Right renal pelvis (tissue), 4 donors: ENCODE measurements around the gene FARP2. TPM values are rescaled to one million over a fixed set of nuclear protein-coding genes. Genes with fewer than 3 reads are reported as not detected.
A peak's percentile ranks its signal among the peaks of the same experiment; 100 is the strongest.
"Not testable (repeated sequence)": the region's sequence is repeated elsewhere in the genome, so short reads cannot be mapped to it uniquely, and the experiment has no call there.

ENCODE experiments used
- DNase-seq, 4 donors: peaks; one replicate each; pipeline ENCODE4 v3.0.0-alpha.2; 2013; ENCODE audit warnings: low read depth in 4 of 4, low spot score in 3 of 4, missing footprints in 1 of 4
- polyA plus RNA-seq, 4 donors: library from polyadenylated mRNA; unstranded; fragments of 120-200 nt; gene quantifications; one replicate each; pipeline ENCODE4 v1.2.1, GENCODE V29; 2013; ENCODE audit not compliant: insufficient read length in 4 of 4

Gene FARP2
- polyA plus RNA-seq, 4 donors = 52.9 to 58.1 (median 54.9) TPM

DNA sequence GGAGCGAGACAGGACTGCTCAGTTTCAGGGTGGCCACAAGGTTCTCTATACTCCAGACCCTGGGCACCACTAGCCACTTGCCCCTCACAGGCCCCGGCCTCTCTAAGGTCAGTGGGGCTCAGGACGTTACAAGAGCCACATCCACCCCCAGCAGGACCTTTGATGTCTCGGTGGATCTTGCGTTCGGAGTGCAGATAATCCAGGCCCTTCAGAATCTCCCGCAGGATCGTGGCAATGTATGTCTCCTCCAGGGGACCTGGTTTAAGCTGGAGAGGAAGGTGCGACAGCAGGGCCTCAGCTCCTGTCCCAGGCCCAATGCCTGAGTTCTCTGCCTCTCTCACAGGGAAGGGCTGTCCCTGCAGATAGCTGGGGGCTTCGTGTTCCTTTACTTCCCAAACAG, 143.9 kb downstream of the FARP2 start:
- DNase-seq = no peak

DNA sequence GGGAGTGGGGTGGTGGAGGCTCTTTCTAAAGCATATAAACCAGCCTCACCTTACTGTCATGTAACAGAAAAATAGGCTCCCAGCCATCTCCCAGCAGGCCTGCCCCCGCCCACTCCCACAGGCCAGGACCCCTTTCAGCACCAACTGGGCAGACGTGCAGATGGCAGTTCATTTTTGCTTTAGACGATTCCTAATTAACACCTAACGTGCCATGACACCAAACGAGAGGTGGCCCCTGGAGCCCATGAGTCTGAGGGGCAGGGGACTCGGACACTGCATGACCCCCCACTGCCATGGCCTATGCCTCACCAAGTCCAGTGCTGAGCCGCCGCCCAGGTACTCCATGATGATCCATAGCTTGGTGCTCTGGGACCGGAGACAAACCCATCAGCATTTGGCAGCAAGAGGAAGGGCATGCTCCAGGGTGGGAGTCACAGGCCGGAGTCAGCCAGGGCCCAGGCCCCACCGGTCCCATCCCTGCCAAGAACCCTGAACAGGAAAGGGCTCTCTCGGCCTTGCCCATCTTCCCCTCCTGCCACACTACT, 144.4 kb downstream of the FARP2 start:
- DNase-seq = no peak

DNA sequence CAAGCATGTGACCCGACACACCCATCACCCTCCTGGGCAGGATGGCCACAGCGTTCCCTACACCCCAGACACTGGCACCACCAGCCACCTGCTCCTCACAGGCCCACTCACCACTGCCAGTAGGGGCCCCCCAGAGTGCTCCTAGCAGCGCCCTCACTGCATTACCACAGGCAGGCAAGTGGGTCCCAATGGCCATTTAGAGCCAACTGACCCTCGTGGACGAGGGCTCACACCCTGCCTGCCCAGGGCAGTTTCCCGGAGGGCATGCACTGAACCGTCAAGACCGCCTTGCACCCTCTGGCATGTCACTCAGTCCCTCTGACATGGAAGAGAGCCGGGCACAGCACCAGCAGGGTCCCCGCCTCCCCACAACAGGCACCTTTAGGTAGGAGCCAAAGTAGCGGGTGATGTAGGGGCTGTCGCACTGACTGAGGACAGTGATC, 145.0 kb downstream of the FARP2 start:
- no peak for DNase-seq

DNA sequence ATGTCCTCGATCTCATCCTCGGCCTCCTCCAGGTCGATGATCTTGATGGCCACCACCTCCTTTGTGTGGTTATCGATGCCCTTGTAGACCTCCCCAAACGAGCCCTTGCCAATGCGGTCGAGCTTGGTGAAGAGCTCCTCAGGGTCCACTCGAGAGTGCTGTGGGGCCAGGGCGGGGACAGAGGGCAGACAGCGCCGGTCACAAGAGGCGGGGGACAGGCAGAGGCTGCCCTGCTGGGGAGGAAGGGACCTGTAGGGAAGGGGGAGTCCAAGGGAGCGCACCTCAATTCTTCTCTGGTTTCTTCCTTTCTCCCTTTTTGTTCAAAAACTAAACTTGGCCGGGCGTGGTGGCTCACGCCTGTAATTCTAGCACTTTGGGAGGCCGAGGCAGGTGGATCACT, 145.5 kb downstream of the FARP2 start:
- no peak for DNase-seq

DNA sequence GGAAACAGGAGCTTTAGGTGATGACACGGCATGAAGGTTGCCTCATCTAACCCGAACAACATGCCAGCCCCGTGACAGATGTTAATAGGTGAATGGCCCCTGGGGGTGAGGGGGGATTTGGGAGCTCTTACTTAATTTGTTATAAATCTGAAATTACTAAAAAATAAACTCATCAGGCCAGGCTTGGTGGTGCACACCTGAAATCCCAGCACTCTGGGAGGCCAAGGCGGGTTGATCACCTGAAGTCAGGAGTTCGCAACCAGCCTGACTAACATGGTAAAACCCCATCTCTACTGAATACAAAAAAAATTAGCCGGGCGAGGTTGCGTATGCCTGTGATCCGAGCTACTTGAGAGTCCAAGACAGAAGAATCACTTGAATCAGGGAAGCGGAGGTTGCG, 146.2 kb downstream of the FARP2 start:
- no peak for DNase-seq

DNA sequence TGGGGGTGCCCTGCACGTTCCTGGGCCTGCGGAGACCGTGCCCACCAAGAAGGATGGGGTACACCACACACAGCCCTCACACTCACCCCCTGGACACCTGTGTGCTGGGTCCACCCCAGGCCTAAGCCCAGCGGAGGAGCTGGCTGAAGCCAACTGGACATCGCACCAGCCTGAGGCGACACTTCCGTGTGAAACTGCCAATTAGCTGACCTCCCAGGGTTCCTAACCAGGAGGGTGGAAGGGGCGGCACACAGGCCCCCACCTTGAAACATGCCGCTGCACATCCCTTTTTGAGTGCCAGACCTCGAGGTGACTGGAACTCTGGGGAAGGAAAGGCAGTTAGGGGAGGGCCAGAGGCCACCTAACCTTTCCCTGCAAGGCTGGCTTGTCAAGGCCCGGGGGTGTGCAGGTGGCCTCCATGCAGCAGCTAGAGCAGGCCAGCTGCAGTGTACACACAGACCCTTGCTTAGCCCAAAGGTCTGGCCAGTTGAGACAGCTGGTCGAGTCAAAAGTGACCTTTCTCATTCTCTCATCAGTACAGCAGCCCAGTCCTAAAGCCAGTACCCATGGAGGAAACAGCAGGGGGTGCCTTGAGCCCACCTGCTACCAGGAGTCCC, 147.8 kb downstream of the FARP2 start:
- no peak for DNase-seq

DNA sequence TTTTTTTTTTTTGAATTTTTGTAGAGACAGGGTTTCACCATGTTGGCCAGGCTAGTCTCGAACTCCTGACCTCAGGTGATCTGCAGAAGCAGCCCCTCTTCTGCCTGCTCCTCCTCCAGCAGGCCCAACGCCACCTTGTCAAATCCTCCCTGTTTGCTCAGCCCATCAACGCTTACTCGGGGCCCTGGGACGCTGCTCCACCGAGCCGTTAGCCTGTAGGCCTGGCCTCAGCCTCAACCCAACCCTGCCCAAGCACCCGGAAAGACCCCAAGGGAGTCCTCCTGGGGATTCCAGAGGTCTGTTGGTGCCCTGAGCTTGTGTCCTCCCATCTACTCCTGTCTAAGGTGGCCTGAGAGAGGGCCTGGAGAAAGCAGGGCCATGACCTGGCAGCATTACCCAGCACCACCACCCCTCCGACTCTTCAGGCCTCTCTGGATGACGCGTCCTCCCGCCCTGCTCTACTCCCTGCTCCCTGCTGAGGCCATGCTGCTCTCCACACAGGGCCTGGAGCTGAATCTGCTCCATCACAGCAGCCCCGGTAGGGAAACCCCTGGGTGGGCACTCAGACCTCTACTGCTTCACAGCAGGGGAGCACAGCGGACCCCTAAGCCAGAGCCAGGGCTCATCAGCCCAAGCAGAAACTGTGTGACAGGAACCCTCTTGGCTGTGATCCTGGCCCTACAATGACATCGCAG, 149.1 kb downstream of the FARP2 start:
- DNase-seq = no peak

DNA sequence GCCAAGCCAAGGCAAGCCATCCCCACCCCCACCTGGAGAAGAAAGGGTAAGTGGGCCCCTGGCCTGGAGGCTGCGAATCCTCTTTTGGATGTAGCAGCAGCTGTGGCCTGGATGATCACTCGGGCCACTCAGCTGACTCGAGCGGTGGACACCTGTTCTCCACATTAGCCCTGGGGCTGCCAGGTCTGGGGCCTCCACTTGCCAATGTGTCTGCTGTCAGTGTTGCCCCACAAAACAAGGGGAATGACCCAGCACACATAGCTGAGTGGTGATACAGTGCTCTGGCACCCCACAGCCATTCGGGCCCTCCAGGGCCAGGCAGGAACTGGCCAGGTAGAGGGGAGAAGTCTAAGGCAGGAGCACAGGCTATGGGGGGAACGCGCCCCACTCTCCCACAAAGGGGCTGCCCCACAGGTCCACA, 149.7 kb downstream of the FARP2 start:
- no peak for DNase-seq

DNA sequence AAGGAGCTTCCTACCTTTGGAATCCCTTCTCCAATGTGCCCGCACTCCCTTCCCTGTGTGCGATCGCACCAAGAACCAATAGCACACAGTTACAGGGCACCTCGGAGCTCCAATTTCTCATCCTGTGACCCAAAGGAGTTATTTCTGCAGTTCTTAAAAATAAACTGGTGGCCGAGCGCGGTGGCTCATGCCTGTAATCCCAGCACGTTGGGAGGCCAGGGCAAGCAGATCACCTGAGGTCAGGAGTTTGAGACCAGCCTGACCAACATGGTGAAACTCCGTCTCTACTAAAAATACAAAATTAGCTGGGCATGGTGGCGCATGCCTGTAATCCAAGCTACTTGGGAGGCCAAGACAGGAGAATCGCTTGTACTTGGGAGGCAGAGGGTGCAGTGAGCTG, 150.2 kb downstream of the FARP2 start:
- not testable (repeated sequence) for DNase-seq

DNA sequence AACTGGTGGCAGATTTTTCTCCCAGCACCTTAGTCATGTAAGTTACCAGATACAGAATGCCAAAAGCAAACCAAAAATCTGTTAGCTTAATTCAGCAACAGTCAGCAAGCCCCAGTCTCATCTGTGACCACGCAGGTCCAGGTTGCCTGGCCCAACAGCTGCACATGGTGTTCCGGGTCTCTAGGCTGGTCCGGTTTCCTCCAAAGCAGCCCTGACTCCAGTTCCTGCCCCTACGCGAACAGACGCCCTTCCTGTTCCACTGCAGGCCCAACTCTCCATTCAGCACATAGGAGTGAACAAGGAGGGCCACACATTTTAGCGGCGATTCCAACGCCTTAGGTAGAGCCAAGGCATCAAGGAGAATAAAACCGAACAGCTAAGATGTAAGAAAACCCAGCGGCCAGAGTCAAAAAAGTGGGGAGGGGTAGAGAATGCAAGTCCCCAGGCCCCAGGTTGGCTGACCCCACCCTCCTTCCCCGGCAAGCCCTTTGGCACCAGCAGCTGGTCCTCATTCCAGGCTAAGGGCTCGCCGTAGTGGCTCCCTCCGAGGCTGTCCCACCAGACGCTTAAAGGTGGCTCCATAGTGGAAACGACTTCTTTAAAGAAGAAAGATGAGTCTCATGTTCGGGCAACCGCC, 150.8 kb downstream of the FARP2 start:
- DNase-seq = no peak

DNA sequence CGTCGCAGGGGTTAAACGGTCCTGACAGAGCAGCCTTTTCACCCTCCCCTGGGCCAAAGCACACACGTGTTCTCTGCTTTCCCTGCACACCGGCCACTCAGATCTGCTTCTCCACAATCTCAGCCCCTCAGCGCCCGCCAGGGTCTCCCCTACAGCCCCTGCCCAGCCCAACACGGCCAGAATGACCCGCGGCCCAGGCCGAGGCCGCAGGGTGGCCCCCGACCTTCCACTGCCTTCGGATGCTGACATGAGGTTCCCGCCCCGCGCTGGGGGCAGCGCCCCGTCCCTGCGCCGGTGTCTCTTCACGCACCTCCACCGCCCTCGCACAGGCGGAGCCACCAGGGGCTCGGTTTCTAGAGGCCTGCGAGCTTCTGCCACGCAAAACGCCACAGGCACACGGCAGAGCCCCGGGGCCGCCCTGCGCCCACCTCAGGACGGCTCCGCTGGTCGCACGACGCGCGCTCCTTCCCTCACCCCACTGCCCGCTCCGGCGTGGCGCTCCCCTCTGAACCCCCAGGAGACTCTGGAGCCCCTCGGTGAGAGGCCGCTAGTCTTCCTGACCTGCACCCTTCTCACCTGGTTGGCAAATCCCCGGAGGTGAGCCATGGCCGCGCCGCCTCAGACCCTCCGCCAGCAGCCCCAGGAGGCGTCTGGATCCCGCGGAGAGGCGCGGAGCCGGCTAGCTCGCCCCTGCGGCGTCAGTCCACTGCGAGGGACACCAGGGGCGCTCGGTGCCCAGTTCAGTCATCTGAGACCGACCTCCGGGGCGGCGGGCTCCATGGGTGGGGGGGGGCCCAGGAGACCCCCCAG, 151.6 kb downstream of the FARP2 start:
- DNase-seq = peak in 1 of 4 donors; percentile 32

DNA sequence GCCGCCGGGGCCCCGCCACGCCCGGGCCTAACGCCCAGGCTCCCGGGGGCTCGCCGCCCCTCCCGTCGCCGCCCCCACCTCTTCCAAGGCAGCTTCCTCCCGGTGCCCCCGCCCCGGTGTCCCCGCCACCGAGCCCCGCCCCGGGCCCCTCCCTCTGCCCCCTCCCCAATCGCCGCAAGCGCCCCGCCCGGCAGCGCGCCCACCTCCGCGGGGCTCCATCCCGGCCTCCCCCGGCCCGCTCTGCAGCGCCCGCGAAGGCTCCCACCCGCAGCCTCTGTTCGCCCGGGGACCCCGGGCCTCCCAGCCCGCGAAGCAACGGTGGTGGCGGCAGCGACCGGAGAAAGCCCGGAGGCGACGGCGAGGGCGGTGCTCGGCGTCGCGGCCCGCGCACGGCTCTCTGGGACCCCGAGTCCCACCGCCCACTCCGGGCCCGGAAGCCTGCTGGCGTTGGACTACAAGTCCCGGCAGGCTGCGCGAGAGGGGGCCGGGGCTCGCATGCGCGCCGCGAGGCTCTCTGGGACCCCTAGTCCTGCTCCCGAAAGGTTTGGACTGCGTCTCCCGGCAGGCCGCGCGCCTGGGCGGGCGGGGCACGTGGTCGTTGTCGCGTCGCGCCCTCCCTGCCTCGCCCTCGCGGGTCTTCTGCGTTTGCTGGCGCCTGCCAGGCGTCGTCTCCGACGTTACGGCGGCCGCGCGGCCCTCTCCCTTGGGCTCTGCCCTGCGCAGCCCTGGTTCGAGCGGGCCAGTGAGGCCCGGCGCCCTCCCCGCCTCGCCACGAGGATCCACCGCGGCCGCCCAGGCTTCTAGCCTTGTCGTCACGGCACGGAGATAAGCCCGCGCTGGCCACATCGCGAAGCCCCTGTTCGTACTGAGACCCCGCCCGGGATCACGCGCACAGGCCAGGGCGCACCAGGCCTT, 152.4 kb downstream of the FARP2 start, which contains the start of gene STK25:
STK25 (minus strand) TSS at position 345 of the 915 bp plus-strand sequence. CDS start 549 bp downstream, outside the sequence.
- peak; percentile 93 to 98 (median 96) for DNase-seq

DNA sequence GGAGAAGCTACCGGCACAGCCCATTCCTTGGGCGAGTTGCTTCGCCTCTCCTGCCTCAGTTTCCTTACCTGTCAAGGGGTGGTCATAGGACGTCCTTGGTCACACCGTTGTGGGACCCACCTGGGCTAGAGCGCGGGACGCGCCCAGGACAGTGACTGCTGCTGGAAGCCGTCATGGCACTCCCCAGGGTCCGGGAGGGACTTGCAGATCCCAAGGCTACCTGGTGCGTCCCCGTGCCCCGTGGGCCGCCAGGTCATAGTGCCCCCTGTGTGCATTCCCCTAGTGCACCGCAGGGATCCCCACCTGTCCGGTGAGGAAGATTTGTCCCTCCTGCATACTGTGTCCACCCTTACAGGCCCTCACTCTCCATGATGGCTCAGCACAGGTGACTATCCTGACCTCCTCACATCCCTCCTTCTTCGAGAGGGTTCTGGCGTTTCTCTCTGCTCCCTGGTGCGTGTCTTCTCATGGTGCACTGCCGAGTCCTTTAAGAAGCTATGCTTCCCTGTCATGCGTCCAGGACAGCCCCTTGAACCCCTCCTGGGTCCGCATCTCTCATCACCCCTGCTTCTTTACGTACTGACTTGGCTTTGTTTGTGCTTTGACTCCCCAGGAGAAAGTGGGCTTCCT, 153.2 kb downstream of the FARP2 start:
- no peak for DNase-seq

DNA sequence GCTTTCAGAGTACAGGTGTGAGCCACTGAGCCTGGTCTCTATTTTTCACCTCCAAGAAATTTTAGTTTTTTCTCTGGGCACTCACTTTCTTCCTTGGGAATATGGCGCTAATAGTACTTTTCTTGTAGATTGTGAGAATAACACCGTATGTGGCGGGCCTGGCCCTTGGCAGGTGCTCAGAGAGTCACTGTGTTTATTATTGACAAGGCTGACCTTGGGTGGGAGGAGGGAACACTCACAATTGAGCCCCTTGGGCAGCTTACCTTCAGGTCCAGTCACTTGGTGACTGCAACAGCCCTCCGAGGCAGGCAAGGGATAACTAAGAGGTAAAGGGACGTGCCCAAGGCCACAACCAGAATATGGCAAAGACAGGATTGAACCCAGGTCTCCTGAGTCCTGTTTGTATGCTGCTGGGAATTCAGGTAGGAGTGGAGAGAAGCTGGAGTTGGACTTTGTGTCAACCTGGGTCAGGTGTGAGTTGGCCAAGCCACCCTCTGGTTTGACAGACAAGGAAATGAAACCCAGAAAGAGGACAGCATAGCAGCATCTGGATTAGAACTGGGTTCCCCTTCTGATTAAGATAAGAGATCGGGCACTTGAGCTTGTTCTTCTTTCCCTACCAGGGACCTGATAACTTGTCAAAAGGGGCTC, 155.1 kb downstream of the FARP2 start:
- DNase-seq = no peak

DNA sequence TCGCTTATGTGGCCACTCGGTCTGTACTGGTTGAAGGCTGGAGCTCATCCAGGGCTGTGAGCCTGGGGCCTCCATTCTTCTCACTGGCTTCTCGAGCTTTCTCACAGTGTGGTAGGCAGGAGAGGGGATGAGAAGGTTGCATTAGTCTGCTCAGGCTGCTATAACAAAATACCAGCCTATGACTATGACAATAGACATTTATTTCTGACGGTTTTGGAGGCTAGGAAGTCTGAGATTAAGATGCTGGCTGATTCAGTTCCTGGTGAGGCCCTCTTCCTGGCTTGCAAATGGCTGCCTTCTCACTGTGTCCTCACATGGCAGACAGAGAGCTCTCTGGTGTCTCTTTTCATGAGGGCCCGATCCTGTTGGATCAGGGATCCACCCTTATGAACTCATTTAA, 158.5 kb downstream of the FARP2 start:
- DNase-seq = no peak

DNA sequence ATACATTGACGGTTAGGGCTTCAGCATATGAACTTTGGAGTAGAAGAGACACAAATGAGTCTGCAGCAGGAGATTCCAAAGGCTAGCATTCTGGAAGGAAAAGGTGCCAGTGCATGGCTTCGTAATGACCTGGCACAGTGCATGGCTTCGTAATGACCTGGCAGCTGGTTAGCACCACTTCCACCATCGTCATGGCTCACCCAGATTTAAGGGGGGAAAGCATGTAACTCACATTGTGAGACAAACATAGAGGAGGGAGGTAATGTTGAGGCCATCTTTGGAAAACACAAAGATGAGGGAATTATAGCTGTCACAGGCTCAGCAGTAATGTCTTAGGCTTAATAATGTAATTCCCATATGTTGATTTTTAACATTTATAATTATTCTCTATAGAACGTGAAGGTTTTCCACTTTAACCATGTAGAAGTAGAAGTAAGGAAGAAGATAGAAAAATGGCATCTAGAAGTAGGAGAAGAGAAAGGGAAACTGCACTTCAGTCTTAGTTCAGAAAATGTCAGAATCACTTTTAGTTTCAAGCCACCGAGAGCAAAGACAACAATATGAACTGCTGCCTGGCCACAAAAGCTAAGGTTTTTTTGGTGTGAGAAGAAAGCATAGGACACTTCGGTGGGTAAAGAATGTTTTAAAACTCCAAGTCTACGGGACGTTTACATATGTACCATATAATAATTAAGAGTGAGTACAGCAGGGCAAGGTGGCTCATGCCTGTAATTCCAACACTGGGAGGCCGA, 159.1 kb downstream of the FARP2 start:
- no peak for DNase-seq

DNA sequence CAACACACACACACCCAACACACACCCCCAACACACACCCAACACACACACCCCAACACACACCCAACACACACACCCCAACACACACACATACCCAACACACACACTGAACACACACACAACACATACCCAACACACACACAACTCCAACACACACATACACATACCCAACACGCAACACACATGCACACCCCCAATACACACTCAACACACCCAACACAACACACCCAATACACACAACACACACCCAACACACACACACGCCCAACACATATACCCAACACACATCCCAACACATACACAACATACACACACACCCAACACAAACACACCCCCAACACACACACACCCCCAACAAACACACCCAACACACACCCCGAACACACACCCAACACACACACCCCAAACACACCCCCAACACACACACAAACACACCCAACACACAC, 160.5 kb downstream of the FARP2 start:
- no peak for DNase-seq

DNA sequence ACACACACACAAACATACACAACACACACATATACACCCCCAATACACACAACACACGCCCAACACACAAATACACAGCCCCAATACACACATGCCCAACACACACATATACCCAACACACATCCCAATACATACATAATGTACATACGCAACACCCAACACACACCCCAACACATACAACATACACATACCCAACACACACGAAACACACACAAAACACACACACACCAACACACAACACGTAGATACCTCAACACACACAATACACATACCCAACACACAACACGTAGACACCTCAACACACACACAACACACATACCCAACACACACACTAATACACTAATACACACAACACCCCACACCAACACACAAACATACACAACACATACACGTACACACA, 161.2 kb downstream of the FARP2 start:
- no peak for DNase-seq
